ENCODE results near the gene DAP. TPM values are rescaled to one million over a fixed set of nuclear protein-coding genes. Genes with fewer than 3 reads are reported as not detected.

Gene DAP
- total RNA-seq, 1 experiment from 2014 or later = 47.2 TPM

- Histone ChIP-seq H3K18ac (ENCODE audit: insufficient read length, low read depth, low read length) (no peak overlapping the region), H3K56ac (ENCODE audit: insufficient read length, low read depth, low read length) (no peak overlapping the region), H4K8ac (replicated peaks; ENCODE audit: insufficient read length, low read depth, low read length) (no peak overlapping the region), H3K9ac (ENCODE audit: extremely low read depth, insufficient read length, low read length) (no peak overlapping the region), H2BK20ac (ENCODE audit: low read depth, low read length, poor library complexity, severe bottlenecking) (no peak overlapping the region), H2BK120ac (ENCODE audit: low read depth, low read length, poor library complexity, severe bottlenecking) (no peak overlapping the region), H2BK15ac (ENCODE audit: low read depth, low read length) (no peak overlapping the region), H3K27ac (ENCODE audit: insufficient read length, low read depth, low read length) (no peak overlapping the region), H4K5ac (ENCODE audit: insufficient read length, low read depth, low read length) (no peak overlapping the region), H2AK5ac (ENCODE audit: insufficient read length, low read length) (no peak overlapping the region), H2BK12ac (ENCODE audit: insufficient read length, low read depth, low read length) (no peak overlapping the region), H4K20me1 (ENCODE audit: control insufficient read depth, insufficient read depth, insufficient read length) (no peaks in the 10 kb centered on the region), H3T11ph (ENCODE audit: low read length) (no peak overlapping the region), H3K27me3 (ENCODE audit: insufficient read depth, low read length) (no peaks in the 10 kb centered on the region), H3K23me2 (ENCODE audit: insufficient read length, low read depth, low read length, poor library complexity, severe bottlenecking) (no peaks in the 10 kb centered on the region), H3K79me2 (ENCODE audit: insufficient read depth, low read length) (no peaks in the 10 kb centered on the region), H3K14ac (ENCODE audit: insufficient read depth, low read length) (no peak overlapping the region), H3K4me1 (ENCODE audit: insufficient read depth, low read length) (0 out of 2 replicates have a peak, but pooled peaks cover 2% of the 10 kb centered on the region), H3K9me3 (ENCODE audit: control insufficient read depth, low read depth, low read length) (no peaks in the 10 kb centered on the region), H3K4ac (ENCODE audit: low read depth, low read length) (no peak overlapping the region), H4K91ac (ENCODE audit: insufficient read length, low read depth, low read length) (no peak overlapping the region), H3K79me1 (ENCODE audit: insufficient read depth, low read depth, low read length, poor library complexity, severe bottlenecking) (no peaks in the 10 kb centered on the region), H3K23ac (ENCODE audit: insufficient read length, low read depth, low read length) (no peak overlapping the region), H3K4me2 (ENCODE audit: insufficient read depth, insufficient read length, low read length) (no peak overlapping the region), H2AFZ (ENCODE audit: low read length) (no peak overlapping the region), H2BK5ac (ENCODE audit: insufficient read length, low read length) (no peak overlapping the region)
- Mint-ChIP-seq H3K27me3 (ENCODE audit: low read depth) (no peaks in the 10 kb centered on the region), H3K36me3 (ENCODE audit: insufficient read depth in 1 of 3, low read depth in 3 of 3) (peaks cover 4 to 7% (median 5%) of the 10 kb centered on the region in 3 experiments; a peak in 6 of 7 replicates), H3K27ac (no peak overlapping the region), H3K9me3 (peaks cover 4 to 6% of the 10 kb centered on the region in 2 experiments; a peak in 4 of 5 replicates), H3K4me3 (no peak overlapping the region), H3K4me1 (peaks cover 10 to 19% of the 10 kb centered on the region in 2 experiments)
- no peak for DNase-seq
- TF ChIP-seq CTCF (conservative IDR thresholded peaks at IDR 0.05) = no peak
- WGBS (ENCODE audit: extremely low coverage, insufficient read length, low lambda C conversion rate) = no CpG with 5 or more reads among the region's 16 CpGs
Observed at GRCh38 chr5:10691826-10692785, 68.9 kb downstream of the DAP start.

All from H9 (cell line).